GM12875 (cell line): ENCODE measurements around the gene CEPT1.

Experiments used
- H3K4me3 ChIP-seq: one replicate; pipeline ENCODE4 v1.5.1; 2011; ENCODE audit warnings: low read depth, low read length, control low read depth
- CTCF ChIP-seq: IDR thresholded peaks from 2 replicates; pipeline ENCODE4 v1.5.1; 2011; ENCODE audit warnings: low read depth, mild to moderate bottlenecking, control low read depth, inconsistent platforms, low read length, moderate library complexity, borderline replicate concordance; ENCODE audit not compliant: insufficient read depth

The CEPT1 gene

GRCh38 chr1:111116496-111116895, 23.5 kb upstream of the CEPT1 start:
- TF ChIP-seq CTCF: no peak
- H3K4me3 ChIP-seq: no peak overlapping the region

GRCh38 chr1:111126354-111126753, 13.7 kb upstream of the CEPT1 start:
- TF ChIP-seq CTCF: no peak
- H3K4me3 ChIP-seq: no peak overlapping the region

GRCh38 chr1:111127923-111128643, 11.9 kb upstream of the CEPT1 start:
- H3K4me3 ChIP-seq: no peak overlapping the region
- TF ChIP-seq CTCF: no peak

GRCh38 chr1:111129376-111129775, 10.6 kb upstream of the CEPT1 start:
- no peak overlapping the region for H3K4me3 ChIP-seq
- no peak for TF ChIP-seq CTCF

- no peak overlapping the region for H3K4me3 ChIP-seq
- no peak for TF ChIP-seq CTCF
Observed at GRCh38 chr1:111131693-111132092, 8.3 kb upstream of the CEPT1 start.

GRCh38 chr1:111133866-111134265, 6.2 kb upstream of the CEPT1 start:
- no peak for TF ChIP-seq CTCF
- no peak overlapping the region for H3K4me3 ChIP-seq

- TF ChIP-seq CTCF: no peak
- H3K4me3 ChIP-seq: peak overlapping the region; percentile 82
Observed at GRCh38 chr1:111139324-111139955, 583 bp upstream of the CEPT1 start.
